Body of pancreas (tissue), 4 donors: ENCODE data around the gene MEP1A. TPM values are rescaled to one million over a fixed set of nuclear protein-coding genes. Genes with fewer than 3 reads are reported as not detected.

Source experiments
- ATAC-seq: fragments of 150-250 bp; one replicate; pipeline ENCODE4 v1.9.1; 2016
- DNase-seq, 4 donors: peaks; one replicate each; pipeline ENCODE4 v3.0.0-alpha.2; 2019
- H3K27ac ChIP-seq, 4 donors: fragments of 200-600 bp; sonication (generic); 1 replicate in 3 of 4; 2 replicates in 1 of 4; pipeline versions ENCODE4 v1.5.1 to v1.6.1; 2016 to 2019; ENCODE audit warnings: mild to moderate bottlenecking in 1 of 4, mixed read lengths in 1 of 4, moderate library complexity in 1 of 4
- H3K27me3 ChIP-seq, 2 donors: fragments of 200-600 bp; sonication (generic); one replicate each; pipeline ENCODE4 v1.6.0; 2016; ENCODE audit warnings: mild to moderate bottlenecking in 1 of 2
- H3K36me3 ChIP-seq, 2 donors: fragments of 200-600 bp; sonication (generic); replicated peaks in 1 of 2; 2 replicates each; pipeline ENCODE4 v1.5.1; 2016; ENCODE audit warnings: low read depth in 2 of 2; ENCODE audit not compliant: insufficient read depth in 1 of 2
- H3K4me1 ChIP-seq: fragments of 200-600 bp; sonication (generic); one replicate; pipeline ENCODE4 v1.6.0; 2016
- H3K4me3 ChIP-seq, 2 donors: fragments of 200-600 bp; sonication (generic); 1 replicate in 1 of 2; 2 replicates in 1 of 2; pipeline ENCODE4 v1.5.1; 2016 to 2019
- H3K9me3 ChIP-seq, 3 donors: fragments of 200-600 bp; sonication (generic); 1 replicate in 2 of 3; 2 replicates in 1 of 3; pipeline ENCODE4 v1.5.1; 2016
- POLR2A ChIP-seq, 3 donors: fragments of 450-650 bp; IDR thresholded peaks; one replicate each; pipeline ENCODE4 v1.6.1; 2016; ENCODE audit warnings: antibody characterized with exemption in 3 of 3, mild to moderate bottlenecking in 2 of 3
- WGBS, 2 donors: methylation state at CpG; one replicate each; pipeline ENCODE4 v1.1.5; 2017; 5-methylcytosine and 5-hydroxymethylcytosine counted together
- intact Hi-C: fragments of 100-400 bp; cut with DNase I; formaldehyde crosslinking; loops from one replicate; pipeline ENCODE4 v1.15.1; 2023
- total RNA-seq, 2 donors: library from RNA; depleted of rRNA; stranded (reverse); fragments of >200 nt; gene quantifications; one replicate each; pipeline ENCODE4 v1.1.0, GENCODE V29; 2016
- TF ChIP-seq, protein P1 (sequence below), 7 experiments: fragments of 450-650 bp in 4 of 7; fragments of 200-600 bp in 3 of 7; sonication (generic) in 3 of 7; IDR thresholded peaks; one replicate each; pipeline ENCODE4 v1.5.1; 2016 to 2019; ENCODE audit warnings: antibody characterized with exemption in 7 of 7

MEP1A gene
- total RNA-seq, 2 donors from 2014 or later = not detected

GRCh38 chr6:46748940-46749503 is 44.2 kb upstream of the MEP1A start:
- 89 to 94% methylated on average over 5 of the region's 5 CpGs for WGBS, 2 donors
- H3K27me3 ChIP-seq = no peaks in the 10 kb centered on the region
- no peaks in the 10 kb centered on the region for H3K9me3 ChIP-seq
- ATAC-seq = no peak
- no peak overlapping the region for H3K4me3 ChIP-seq
- no peaks in the 10 kb centered on the region for H3K36me3 ChIP-seq
- H3K4me1 ChIP-seq = no peaks in the 10 kb centered on the region
- DNase-seq = no peak
- no peak overlapping the region for H3K27ac ChIP-seq
- intact Hi-C loops = no loop called here
- no peak for TF ChIP-seq POLR2A (IDR thresholded peaks at IDR 0.05)
- TF ChIP-seq, protein P1, sequence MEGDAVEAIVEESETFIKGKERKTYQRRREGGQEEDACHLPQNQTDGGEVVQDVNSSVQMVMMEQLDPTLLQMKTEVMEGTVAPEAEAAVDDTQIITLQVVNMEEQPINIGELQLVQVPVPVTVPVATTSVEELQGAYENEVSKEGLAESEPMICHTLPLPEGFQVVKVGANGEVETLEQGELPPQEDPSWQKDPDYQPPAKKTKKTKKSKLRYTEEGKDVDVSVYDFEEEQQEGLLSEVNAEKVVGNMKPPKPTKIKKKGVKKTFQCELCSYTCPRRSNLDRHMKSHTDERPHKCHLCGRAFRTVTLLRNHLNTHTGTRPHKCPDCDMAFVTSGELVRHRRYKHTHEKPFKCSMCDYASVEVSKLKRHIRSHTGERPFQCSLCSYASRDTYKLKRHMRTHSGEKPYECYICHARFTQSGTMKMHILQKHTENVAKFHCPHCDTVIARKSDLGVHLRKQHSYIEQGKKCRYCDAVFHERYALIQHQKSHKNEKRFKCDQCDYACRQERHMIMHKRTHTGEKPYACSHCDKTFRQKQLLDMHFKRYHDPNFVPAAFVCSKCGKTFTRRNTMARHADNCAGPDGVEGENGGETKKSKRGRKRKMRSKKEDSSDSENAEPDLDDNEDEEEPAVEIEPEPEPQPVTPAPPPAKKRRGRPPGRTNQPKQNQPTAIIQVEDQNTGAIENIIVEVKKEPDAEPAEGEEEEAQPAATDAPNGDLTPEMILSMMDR (IDR thresholded peaks at IDR 0.05) = no peak

DNA sequence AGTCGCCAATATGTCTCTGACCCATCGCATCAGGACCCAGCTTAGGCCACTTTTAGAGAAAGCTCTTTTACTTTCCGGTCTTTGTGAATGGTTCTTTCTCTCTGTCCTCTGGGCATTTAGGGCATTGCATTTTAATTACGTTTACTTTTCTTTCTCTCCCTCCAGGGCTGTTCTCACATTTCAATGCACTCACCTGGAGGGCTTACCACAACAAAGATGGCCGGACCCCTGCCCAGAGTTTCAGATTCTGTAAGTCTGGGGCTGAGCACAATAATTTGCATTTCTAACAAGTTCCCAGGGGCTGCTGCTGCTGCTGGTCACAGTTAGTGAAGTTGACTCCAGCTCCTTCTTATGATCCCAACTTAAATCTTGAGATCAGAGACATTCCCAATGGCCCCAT is 43.5 kb upstream of the MEP1A start:
- no peak for ATAC-seq
- Histone ChIP-seq H3K4me1 (no peaks in the 10 kb centered on the region), H3K9me3 (no peaks in the 10 kb centered on the region), H3K36me3 (no peaks in the 10 kb centered on the region), H3K27me3 (no peaks in the 10 kb centered on the region), H3K27ac (no peak overlapping the region), H3K4me3 (no peak overlapping the region)
- TF ChIP-seq, protein P1 (IDR thresholded peaks at IDR 0.05) = no peak
- no peak for TF ChIP-seq POLR2A (IDR thresholded peaks at IDR 0.05)
- intact Hi-C loops = no loop called here
- DNase-seq = no peak
- 74 to 82% methylated on average over 5 of the region's 5 CpGs for WGBS, 2 donors

DNA sequence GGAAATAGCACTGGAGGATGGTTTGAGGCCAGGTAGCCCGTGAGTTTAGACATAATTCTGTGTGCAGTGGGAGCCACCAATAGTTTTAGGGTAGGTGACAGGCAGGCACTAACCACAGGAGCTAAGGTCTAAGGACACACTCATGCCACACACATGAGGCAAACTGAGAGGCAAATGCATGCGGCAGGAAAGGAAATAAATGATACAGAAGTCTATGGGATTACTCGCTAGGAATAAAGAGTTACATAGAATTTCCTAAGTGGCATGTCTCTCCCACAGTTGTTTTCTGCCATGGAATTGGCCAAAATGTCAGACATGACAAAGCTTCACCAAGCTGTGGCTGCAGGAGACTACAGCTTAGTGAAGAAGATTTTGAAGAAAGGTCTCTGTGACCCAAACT is 41.5 kb upstream of the MEP1A start:
- WGBS, 2 donors = 75 to 83% methylated on average over 3 of the region's 3 CpGs
- Histone ChIP-seq H3K4me3 (no peak overlapping the region), H3K27ac (no peak overlapping the region), H3K9me3 (no peaks in the 10 kb centered on the region), H3K36me3 (no peaks in the 10 kb centered on the region), H3K4me1 (no peaks in the 10 kb centered on the region), H3K27me3 (no peaks in the 10 kb centered on the region)
- DNase-seq = no peak
- intact Hi-C loops = no loop called here
- TF ChIP-seq, protein P1 (IDR thresholded peaks at IDR 0.05) = no peak
- no peak for TF ChIP-seq POLR2A (IDR thresholded peaks at IDR 0.05)
- ATAC-seq = no peak

- Histone ChIP-seq H3K4me3 (no peak overlapping the region), H3K36me3 (no peaks in the 10 kb centered on the region), H3K9me3 (no peaks in the 10 kb centered on the region), H3K27me3 (no peaks in the 10 kb centered on the region), H3K27ac (no peak overlapping the region), H3K4me1 (no peaks in the 10 kb centered on the region)
- ATAC-seq (no peak), DNase-seq (no peak)
- TF ChIP-seq, protein P1 (IDR thresholded peaks at IDR 0.05) = no peak
- no peak for TF ChIP-seq POLR2A (IDR thresholded peaks at IDR 0.05)
- WGBS, 2 donors = 24 to 41% methylated on average over 1 of the region's 1 CpG
- intact Hi-C loops = no loop called here
Measured at GRCh38 chr6:46755865-46756264, 37.3 kb upstream of the MEP1A start.

DNA sequence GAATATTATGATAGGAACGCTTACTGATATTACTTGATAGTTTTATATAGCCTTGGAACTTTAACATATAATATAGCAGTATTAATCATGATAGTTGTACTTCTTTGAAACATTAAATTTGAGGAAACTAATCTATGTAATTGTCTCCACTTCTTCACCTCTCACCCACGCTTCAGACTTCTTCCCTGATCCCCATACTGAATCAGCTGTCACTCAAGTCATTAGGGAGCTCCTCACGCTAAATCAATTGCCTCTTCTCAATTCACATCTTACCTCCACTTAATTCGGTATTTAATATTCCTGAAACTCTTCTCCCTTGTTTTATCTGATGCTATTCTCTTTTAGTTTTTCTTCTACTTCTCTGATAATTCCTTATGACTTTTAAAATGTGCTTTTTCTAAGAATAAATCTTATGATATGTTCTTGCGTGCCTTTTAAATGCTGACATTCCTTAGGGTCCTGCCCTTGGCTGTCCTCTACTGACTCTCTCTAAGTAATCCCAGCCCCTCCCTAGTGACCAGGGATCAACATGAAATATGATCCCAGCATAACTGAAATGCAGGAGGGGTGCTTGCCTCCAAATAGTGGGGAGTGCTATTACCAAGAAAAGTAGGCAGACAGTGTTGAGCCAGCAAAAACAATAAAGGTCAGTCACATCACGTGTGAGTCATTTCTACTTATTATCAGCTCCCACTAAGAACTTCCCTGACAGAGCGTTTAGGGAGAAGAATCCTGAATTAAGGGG is 36.5 kb upstream of the MEP1A start:
- H3K36me3 ChIP-seq = no peaks in the 10 kb centered on the region
- ATAC-seq (no peak), DNase-seq (no peak)
- TF ChIP-seq, protein P1 (IDR thresholded peaks at IDR 0.05) = no peak
- no peak for TF ChIP-seq POLR2A (IDR thresholded peaks at IDR 0.05)
- H3K4me1 ChIP-seq = no peaks in the 10 kb centered on the region
- no peaks in the 10 kb centered on the region for H3K9me3 ChIP-seq
- no peak overlapping the region for H3K4me3 ChIP-seq
- intact Hi-C loops = no loop called here
- H3K27me3 ChIP-seq = no peaks in the 10 kb centered on the region
- WGBS, 2 donors = 66% methylated on average over 7 of the region's 7 CpGs
- no peak overlapping the region for H3K27ac ChIP-seq
